ENCODE measurements around the gene WASF1.

WASF1 gene

GRCh38 chr6:110179406-110180227 is at the start of gene WASF1:
TSS of gene WASF1 (minus strand) at chr6:110179670. CDS start at chr6:110127601, 52,069 bp downstream.
- DNase-seq, result peak; percentile 81 to 93 (median 90)

- no peak for DNase-seq
Observed at GRCh38 chr6:110226261-110226660, 46.8 kb upstream of the WASF1 start.

GRCh38 chr6:110221738-110222137 is 42.3 kb upstream of the WASF1 start:
- DNase-seq, result no peak

- no peak for DNase-seq
Observed at GRCh38 chr6:110217266-110217665, 37.8 kb upstream of the WASF1 start.

GRCh38 chr6:110216140-110216539 is 36.7 kb upstream of the WASF1 start:
- DNase-seq, result no peak

- DNase-seq, result no peak
Observed at GRCh38 chr6:110214338-110214737, 34.9 kb upstream of the WASF1 start.

GRCh38 chr6:110211753-110212152 is 32.3 kb upstream of the WASF1 start:
- DNase-seq, result no peak

- DNase-seq, result no peak
Observed at GRCh38 chr6:110207652-110208051, 28.2 kb upstream of the WASF1 start.

- no peak for DNase-seq
Observed at GRCh38 chr6:110201151-110201884, 21.8 kb upstream of the WASF1 start.

GRCh38 chr6:110198561-110198960 is 19.1 kb upstream of the WASF1 start:
- no peak for DNase-seq

GRCh38 chr6:110196874-110197273 is 17.4 kb upstream of the WASF1 start:
- no peak for DNase-seq

GRCh38 chr6:110195639-110196038 is 16.2 kb upstream of the WASF1 start:
- no peak for DNase-seq

- no peak for DNase-seq
Observed at GRCh38 chr6:110191477-110191876, 12.0 kb upstream of the WASF1 start.

- DNase-seq, result no peak
Observed at GRCh38 chr6:110190726-110191125, 11.3 kb upstream of the WASF1 start.

GRCh38 chr6:110188791-110189190 is 9.3 kb upstream of the WASF1 start:
- no peak for DNase-seq

GRCh38 chr6:110185879-110186278 is 6.4 kb upstream of the WASF1 start:
- no peak for DNase-seq

GRCh38 chr6:110183292-110183885 is 3.9 kb upstream of the WASF1 start:
- no peak for DNase-seq

- DNase-seq, result no peak
Observed at GRCh38 chr6:110181131-110182030, 1.9 kb upstream of the WASF1 start.

GRCh38 chr6:110180228-110181008 is 948 bp upstream of the WASF1 start, which contains the start of gene CDC40:
TSS of gene CDC40 (plus strand) at chr6:110180427. CDS start at chr6:110180445, 18 bp downstream.
- DNase-seq, result peak in 4 of 6 experiments; percentile 43 to 92 (median 56)

GRCh38 chr6:110178626-110179405 is 654 bp downstream of the WASF1 start:
- peak; percentile 54 to 76 (median 60) for DNase-seq

Measured in stimulated activated naive CD4-positive, alpha-beta T cell (primary cell).